ENCODE results near the gene GCNT4. TPM values are rescaled to one million over a fixed set of nuclear protein-coding genes. Genes with fewer than 3 reads are reported as not detected.

GCNT4 gene
- total RNA-seq, 1 donor from 2014 or later: 9.0 TPM

GRCh38 chr5:75020016-75020656 is 32.2 kb downstream of the GCNT4 start:
- Mint-ChIP-seq H3K27ac (ENCODE audit: unreplicated experiment) (no peak overlapping the region), H3K9me3 (ENCODE audit: unreplicated experiment) (no peaks in the 10 kb centered on the region), H3K36me3 (ENCODE audit: low read depth, unreplicated experiment) (peaks cover 1% of the 10 kb centered on the region), H3K4me1 (ENCODE audit: low read depth, unreplicated experiment) (peaks cover 8% of the 10 kb centered on the region), H3K27me3 (ENCODE audit: low read depth, unreplicated experiment) (no peaks in the 10 kb centered on the region), H3K4me3 (ENCODE audit: unreplicated experiment) (no peak overlapping the region)
- H3K4me2 ChIP-seq (ENCODE audit: low read length): no peak overlapping the region
- H3K9ac ChIP-seq (ENCODE audit: low read length): no peak overlapping the region
- DNase-seq (ENCODE audit: low read depth): no peak
- no peak overlapping the region for H3K4me3 ChIP-seq (ENCODE audit: insufficient read depth, low read depth, low read length)
- no peaks in the 10 kb centered on the region for H3K36me3 ChIP-seq (ENCODE audit: insufficient read depth, low read length)
- H3K27ac ChIP-seq (ENCODE audit: low read depth, low read length): no peak overlapping the region
- H4K20me1 ChIP-seq (ENCODE audit: insufficient read depth, low read length): no peaks in the 10 kb centered on the region
- H3K9me3 ChIP-seq (ENCODE audit: insufficient read depth, low read depth, low read length): no peaks in the 10 kb centered on the region
- no peak for FAIRE-seq
- no peaks in the 10 kb centered on the region for H3K79me2 ChIP-seq (ENCODE audit: insufficient read depth, low read length)
- TF ChIP-seq EZH2 (IDR thresholded peaks at IDR 0.05; ENCODE audit: insufficient read depth, low read length): no peak
- TF ChIP-seq, protein P1, sequence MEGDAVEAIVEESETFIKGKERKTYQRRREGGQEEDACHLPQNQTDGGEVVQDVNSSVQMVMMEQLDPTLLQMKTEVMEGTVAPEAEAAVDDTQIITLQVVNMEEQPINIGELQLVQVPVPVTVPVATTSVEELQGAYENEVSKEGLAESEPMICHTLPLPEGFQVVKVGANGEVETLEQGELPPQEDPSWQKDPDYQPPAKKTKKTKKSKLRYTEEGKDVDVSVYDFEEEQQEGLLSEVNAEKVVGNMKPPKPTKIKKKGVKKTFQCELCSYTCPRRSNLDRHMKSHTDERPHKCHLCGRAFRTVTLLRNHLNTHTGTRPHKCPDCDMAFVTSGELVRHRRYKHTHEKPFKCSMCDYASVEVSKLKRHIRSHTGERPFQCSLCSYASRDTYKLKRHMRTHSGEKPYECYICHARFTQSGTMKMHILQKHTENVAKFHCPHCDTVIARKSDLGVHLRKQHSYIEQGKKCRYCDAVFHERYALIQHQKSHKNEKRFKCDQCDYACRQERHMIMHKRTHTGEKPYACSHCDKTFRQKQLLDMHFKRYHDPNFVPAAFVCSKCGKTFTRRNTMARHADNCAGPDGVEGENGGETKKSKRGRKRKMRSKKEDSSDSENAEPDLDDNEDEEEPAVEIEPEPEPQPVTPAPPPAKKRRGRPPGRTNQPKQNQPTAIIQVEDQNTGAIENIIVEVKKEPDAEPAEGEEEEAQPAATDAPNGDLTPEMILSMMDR (IDR thresholded peaks at IDR 0.05; ENCODE audit: insufficient read depth, low read depth, low read length): no peak
- no peaks in the 10 kb centered on the region for H3K27me3 ChIP-seq (ENCODE audit: insufficient read depth, low read length)
- H2AFZ ChIP-seq (ENCODE audit: low read depth, low read length): no peak overlapping the region
- no peaks in the 10 kb centered on the region for H3K4me1 ChIP-seq (ENCODE audit: insufficient read depth, low read length)

GRCh38 chr5:75018805-75019587 is 33.4 kb downstream of the GCNT4 start:
- H3K27me3 Mint-ChIP-seq (ENCODE audit: low read depth, unreplicated experiment): no peaks in the 10 kb centered on the region
- no peaks in the 10 kb centered on the region for H4K20me1 ChIP-seq (ENCODE audit: insufficient read depth, low read length)
- no peaks in the 10 kb centered on the region for H3K9me3 ChIP-seq (ENCODE audit: insufficient read depth, low read depth, low read length)
- H3K9ac ChIP-seq (ENCODE audit: low read length): no peak overlapping the region
- TF ChIP-seq, protein P1 (IDR thresholded peaks at IDR 0.05; ENCODE audit: insufficient read depth, low read depth, low read length): no peak
- no peak for TF ChIP-seq EZH2 (IDR thresholded peaks at IDR 0.05; ENCODE audit: insufficient read depth, low read length)
- no peak overlapping the region for H3K4me3 ChIP-seq (ENCODE audit: insufficient read depth, low read depth, low read length)
- no peaks in the 10 kb centered on the region for H3K36me3 ChIP-seq (ENCODE audit: insufficient read depth, low read length)
- H3K4me1 ChIP-seq (ENCODE audit: insufficient read depth, low read length): no peaks in the 10 kb centered on the region
- no peaks in the 10 kb centered on the region for H3K9me3 Mint-ChIP-seq (ENCODE audit: unreplicated experiment)
- H2AFZ ChIP-seq (ENCODE audit: low read depth, low read length): no peak overlapping the region
- no peaks in the 10 kb centered on the region for H3K27me3 ChIP-seq (ENCODE audit: insufficient read depth, low read length)
- H3K4me3 Mint-ChIP-seq (ENCODE audit: unreplicated experiment): no peak overlapping the region
- no peaks in the 10 kb centered on the region for H3K79me2 ChIP-seq (ENCODE audit: insufficient read depth, low read length)
- H3K4me2 ChIP-seq (ENCODE audit: low read length): no peak overlapping the region
- peaks cover 8% of the 10 kb centered on the region for H3K4me1 Mint-ChIP-seq (ENCODE audit: low read depth, unreplicated experiment)
- H3K27ac Mint-ChIP-seq (ENCODE audit: unreplicated experiment): no peak overlapping the region
- FAIRE-seq (no peak), DNase-seq (ENCODE audit: low read depth) (no peak)
- no peaks in the 10 kb centered on the region for H3K36me3 Mint-ChIP-seq (ENCODE audit: low read depth, unreplicated experiment)
- no peak overlapping the region for H3K27ac ChIP-seq (ENCODE audit: low read depth, low read length)

DNA sequence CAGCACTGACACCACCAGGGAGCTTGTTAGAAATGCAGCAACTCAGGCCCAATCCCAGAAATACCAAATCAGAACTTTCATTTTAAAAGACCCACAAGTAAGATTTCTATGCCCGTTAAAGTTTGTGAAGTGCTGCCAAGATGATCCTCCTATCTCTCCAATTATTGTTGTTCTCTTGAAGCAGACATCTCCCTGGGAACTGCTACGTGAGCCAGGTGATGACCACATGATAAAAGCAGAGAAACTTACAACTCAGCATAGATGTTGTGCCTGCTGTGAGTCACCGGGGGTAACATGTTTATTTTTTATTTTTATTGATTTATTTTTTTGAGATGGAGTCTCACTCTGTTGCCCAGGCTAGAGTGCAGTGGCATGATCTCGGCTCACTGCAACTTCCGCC is 34.4 kb downstream of the GCNT4 start:
- H2AFZ ChIP-seq (ENCODE audit: low read depth, low read length): no peak overlapping the region
- H3K27ac ChIP-seq (ENCODE audit: low read depth, low read length): no peak overlapping the region
- TF ChIP-seq, protein P1 (IDR thresholded peaks at IDR 0.05; ENCODE audit: insufficient read depth, low read depth, low read length): no peak
- no peak for TF ChIP-seq EZH2 (IDR thresholded peaks at IDR 0.05; ENCODE audit: insufficient read depth, low read length)
- H3K9me3 ChIP-seq (ENCODE audit: insufficient read depth, low read depth, low read length): no peaks in the 10 kb centered on the region
- H3K36me3 Mint-ChIP-seq (ENCODE audit: low read depth, unreplicated experiment): no peaks in the 10 kb centered on the region
- no peaks in the 10 kb centered on the region for H3K4me1 ChIP-seq (ENCODE audit: insufficient read depth, low read length)
- H3K79me2 ChIP-seq (ENCODE audit: insufficient read depth, low read length): no peaks in the 10 kb centered on the region
- H3K4me3 Mint-ChIP-seq (ENCODE audit: unreplicated experiment): no peak overlapping the region
- H3K4me3 ChIP-seq (ENCODE audit: insufficient read depth, low read depth, low read length): no peak overlapping the region
- H3K27me3 ChIP-seq (ENCODE audit: insufficient read depth, low read length): no peaks in the 10 kb centered on the region
- no peaks in the 10 kb centered on the region for H3K36me3 ChIP-seq (ENCODE audit: insufficient read depth, low read length)
- H4K20me1 ChIP-seq (ENCODE audit: insufficient read depth, low read length): no peaks in the 10 kb centered on the region
- FAIRE-seq (no peak), DNase-seq (ENCODE audit: low read depth) (no peak)
- H3K4me1 Mint-ChIP-seq (ENCODE audit: low read depth, unreplicated experiment): no peaks in the 10 kb centered on the region
- no peaks in the 10 kb centered on the region for H3K9me3 Mint-ChIP-seq (ENCODE audit: unreplicated experiment)
- H3K9ac ChIP-seq (ENCODE audit: low read length): no peak overlapping the region
- no peak overlapping the region for H3K4me2 ChIP-seq (ENCODE audit: low read length)
- no peak overlapping the region for H3K27ac Mint-ChIP-seq (ENCODE audit: unreplicated experiment)
- no peaks in the 10 kb centered on the region for H3K27me3 Mint-ChIP-seq (ENCODE audit: low read depth, unreplicated experiment)

Data from astrocyte (in vitro differentiated cells and primary cell).